ENCODE results near the gene GALR2. TPM values are rescaled to one million over a fixed set of nuclear protein-coding genes. Genes with fewer than 3 reads are reported as not detected.

Gene GALR2
- total RNA-seq, 2 experiments from 2014 or later = 2.2 to 3.1 TPM

- POLR2A ChIA-PET = no interaction called here
These were observed 32.9 kb downstream of the GALR2 start for GRCh38 chr17:76107509-76107908.

GRCh38 chr17:76111956-76112355 lies 37.4 kb downstream of the GALR2 start:
- POLR2A ChIA-PET = no interaction called here

More at GRCh38 chr17:76107509-76107908, 32.9 kb downstream of the GALR2 start:
- CTCF ChIA-PET = interaction anchor here (1.1 to 3.0 kb wide), 3 partner anchors 13 to 93 kb away, joined by 3 to 9 read pairs (median 7); no protein-coding TSS in a partner anchor

DNA sequence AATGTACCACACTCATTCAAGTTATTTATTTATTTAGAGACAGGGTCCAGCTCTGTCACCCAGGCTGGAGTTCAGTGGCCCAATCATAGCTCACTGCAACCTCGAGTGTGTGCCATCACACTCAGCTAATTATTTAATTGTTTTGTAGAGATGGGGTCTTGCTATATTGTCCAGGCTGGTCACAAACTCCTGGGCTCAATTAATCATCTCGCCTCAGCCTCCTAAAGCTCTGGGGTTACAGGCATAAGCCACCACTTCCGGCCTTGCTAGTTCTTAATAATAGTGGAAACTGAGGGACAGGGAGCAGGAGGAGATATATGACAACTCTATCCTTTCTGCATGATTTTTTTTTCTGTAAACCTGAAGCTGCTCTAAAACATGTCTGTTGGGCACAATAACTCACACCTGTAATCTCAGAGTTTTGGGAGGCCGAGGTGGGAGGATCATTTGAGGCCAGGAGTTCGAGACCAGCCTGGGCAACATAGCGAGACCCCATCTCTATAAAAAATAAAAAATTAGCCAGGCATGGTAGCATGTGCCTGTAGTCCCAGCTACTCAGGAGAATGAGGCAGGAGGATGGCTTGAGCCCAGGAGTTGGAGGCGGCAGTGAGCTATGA lies 40.7 kb downstream of the GALR2 start:
- ChIA-PET POLR2A (interaction anchor here (0.7 kb wide), 1 partner anchor 68 kb away, joined by 9 read pairs; no protein-coding TSS in a partner anchor), CTCF (interaction anchor here (1.0 to 11.9 kb wide), 2 partner anchors 8 to 164 kb away, joined by 3 to 122 read pairs; no protein-coding TSS in a partner anchor)

More at GRCh38 chr17:76111956-76112355, 37.4 kb downstream of the GALR2 start:
- CTCF ChIA-PET = interaction anchor here (0.6 to 2.7 kb wide), 5 partner anchors 8 to 176 kb away, joined by 3 to 13 read pairs (median 6); no protein-coding TSS in a partner anchor

DNA sequence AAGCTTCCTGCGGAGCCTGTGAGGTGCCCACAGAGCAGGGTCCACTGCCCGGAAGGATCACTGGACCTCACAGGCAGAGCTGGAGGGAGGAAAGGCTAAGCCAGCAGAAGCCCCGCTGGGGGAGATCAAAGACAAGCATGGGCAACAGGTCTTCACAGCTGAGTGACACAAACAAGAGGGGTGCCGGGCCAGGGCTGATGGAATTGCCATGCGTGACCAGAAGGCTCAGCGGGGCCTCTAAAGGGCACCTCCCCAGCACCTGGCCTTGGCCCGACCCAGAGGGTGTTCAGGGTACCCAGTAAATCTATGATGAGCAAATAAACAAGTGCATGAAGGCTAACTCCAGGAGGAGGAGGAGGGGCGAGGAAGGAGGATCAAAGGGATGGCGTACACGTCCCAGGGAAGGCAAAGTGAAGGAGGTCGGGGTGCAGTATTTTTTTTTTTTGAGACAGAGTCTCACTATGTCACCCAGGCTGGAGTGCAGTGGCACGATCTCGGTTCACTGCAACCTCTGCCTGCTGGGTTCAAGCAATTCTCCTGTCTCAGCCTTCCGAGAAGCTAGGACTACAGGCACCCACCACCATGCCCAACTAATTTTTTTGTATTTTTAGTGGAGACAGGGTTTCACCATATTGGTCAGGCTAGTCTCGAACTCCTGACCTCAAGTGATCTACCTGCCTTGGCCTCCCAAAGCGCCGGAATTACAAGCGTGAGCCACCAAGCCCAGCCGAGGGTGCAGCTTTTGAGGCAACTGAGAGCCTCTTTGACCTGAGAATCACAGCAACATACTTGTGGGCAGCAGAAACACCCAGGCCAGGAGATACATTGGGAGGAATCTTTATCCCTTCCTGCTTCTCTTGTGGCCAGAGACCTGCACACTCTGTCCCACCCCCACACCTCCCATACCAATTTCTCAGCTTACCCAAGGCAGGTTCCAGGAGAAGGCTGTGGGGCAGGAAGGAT lies 45.1 kb downstream of the GALR2 start:
- ChIA-PET POLR2A (interaction anchor here (0.6 to 1.9 kb wide), 2 partner anchors 149 to 254 kb away, joined by 3 to 16 read pairs; no protein-coding TSS in a partner anchor), CTCF (interaction anchor here (0.5 to 11.9 kb wide), 12 partner anchors 8 to 179 kb away, joined by 3 to 122 read pairs (median 4); partner anchors contain the start of gene EXOC7)

- ChIA-PET POLR2A (interaction anchor here (1.9 kb wide), 1 partner anchor 148 kb away, joined by 16 read pairs; no protein-coding TSS in a partner anchor), CTCF (interaction anchor here (0.7 to 11.9 kb wide), 29 partner anchors 9 to 508 kb away, joined by 3 to 122 read pairs (median 5); partner anchors contain the start of genes EXOC7 and TRIM65)
These were observed 46.1 kb downstream of the GALR2 start for GRCh38 chr17:76120658-76121008.

GRCh38 chr17:76121932-76122430 lies 47.4 kb downstream of the GALR2 start:
- POLR2A ChIA-PET = interaction anchor here (0.7 to 1.0 kb wide), 2 partner anchors 58 to 126 kb away, joined by 3 read pairs; no protein-coding TSS in a partner anchor
- CTCF ChIA-PET = interaction anchor here (0.6 to 11.9 kb wide), 43 partner anchors 8 to 276 kb away, joined by 3 to 122 read pairs (median 4); partner anchors contain the start of genes EXOC7, FOXJ1 and TRIM65

- CTCF ChIA-PET = interaction anchor here (0.6 to 11.9 kb wide), 11 partner anchors 8 to 472 kb away, joined by 3 to 122 read pairs (median 7); no protein-coding TSS in a partner anchor
- POLR2A ChIA-PET = interaction anchor here (1.2 kb wide), 1 partner anchor 157 kb away, joined by 4 read pairs; no protein-coding TSS in a partner anchor
These were observed 48.0 kb downstream of the GALR2 start for GRCh38 chr17:76122431-76123190.

GRCh38 chr17:76123191-76123499 lies 48.6 kb downstream of the GALR2 start:
- POLR2A ChIA-PET = interaction anchor here (0.6 to 1.2 kb wide), 3 partner anchors 145 to 262 kb away, joined by 4 to 6 read pairs (median 4); no protein-coding TSS in a partner anchor
- CTCF ChIA-PET = interaction anchor here (0.7 to 11.9 kb wide), 6 partner anchors 8 to 472 kb away, joined by 3 to 122 read pairs (median 6); no protein-coding TSS in a partner anchor

GRCh38 chr17:76123749-76124581 lies 49.4 kb downstream of the GALR2 start:
- POLR2A ChIA-PET = interaction anchor here (0.6 to 1.3 kb wide), 5 partner anchors 144 to 262 kb away, joined by 3 to 6 read pairs (median 4); no protein-coding TSS in a partner anchor
- CTCF ChIA-PET = interaction anchor here (1.1 to 11.9 kb wide), 5 partner anchors 9 to 156 kb away, joined by 3 to 122 read pairs (median 6); no protein-coding TSS in a partner anchor

DNA sequence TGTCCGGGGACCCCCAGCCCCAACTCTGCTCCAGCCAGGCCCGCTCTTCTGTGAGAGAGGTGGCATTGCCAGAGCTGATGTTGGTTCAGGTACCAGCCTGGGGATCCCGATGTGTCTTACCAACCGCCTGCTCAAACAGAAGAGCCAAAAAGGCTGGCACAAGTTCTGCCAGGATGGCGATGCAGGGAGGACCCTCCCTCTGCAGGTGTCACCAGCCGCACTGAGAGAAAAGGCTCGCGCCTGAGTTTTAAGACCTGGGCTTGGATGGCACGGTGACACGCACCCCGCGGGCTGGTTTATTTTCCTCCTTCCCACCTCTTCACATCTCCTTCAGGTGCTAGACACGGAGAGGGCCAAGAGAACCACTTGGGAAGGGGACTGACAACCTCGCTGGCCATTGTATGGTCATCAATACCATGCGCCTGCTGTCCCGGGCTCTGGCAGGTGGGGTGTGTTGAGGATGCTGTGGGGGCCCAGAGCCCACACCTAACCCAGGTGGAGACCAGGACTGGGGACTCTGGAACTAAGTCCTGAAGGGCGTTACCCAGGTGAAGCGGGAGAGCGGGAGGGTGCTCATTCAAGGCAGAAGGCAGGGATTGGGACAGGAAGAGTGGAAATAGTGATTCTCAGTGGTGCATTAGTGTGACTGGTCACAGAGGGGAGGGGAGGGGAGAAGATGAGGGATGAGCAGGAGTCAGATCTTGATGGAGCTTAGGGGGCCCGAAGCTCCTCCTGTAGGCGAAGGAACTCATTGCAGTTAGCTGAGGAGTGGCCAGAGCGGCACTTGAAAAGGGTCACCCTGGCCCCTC lies 50.2 kb downstream of the GALR2 start:
- CTCF ChIA-PET = interaction anchor here (1.3 to 11.9 kb wide), 5 partner anchors 10 to 155 kb away, joined by 3 to 122 read pairs (median 6); no protein-coding TSS in a partner anchor
- POLR2A ChIA-PET = interaction anchor here (1.0 to 1.3 kb wide), 2 partner anchors 149 to 155 kb away, joined by 3 read pairs; no protein-coding TSS in a partner anchor

- ChIA-PET POLR2A (interaction anchor here (1.3 kb wide), 1 partner anchor 154 kb away, joined by 3 read pairs; no protein-coding TSS in a partner anchor), CTCF (interaction anchor here (1.3 to 4.7 kb wide), 3 partner anchors 10 to 154 kb away, joined by 4 to 22 read pairs (median 6); no protein-coding TSS in a partner anchor)
These were observed 50.8 kb downstream of the GALR2 start for GRCh38 chr17:76125391-76125675.

- ChIA-PET CTCF (interaction anchor here (0.8 to 4.7 kb wide), 8 partner anchors 9 to 272 kb away, joined by 3 to 22 read pairs (median 4); no protein-coding TSS in a partner anchor), POLR2A (interaction anchor here (0.6 kb wide), 1 partner anchor 66 kb away, joined by 3 read pairs; no protein-coding TSS in a partner anchor)
These were observed 51.3 kb downstream of the GALR2 start for GRCh38 chr17:76125922-76126321.
